Measurements from ENCODE around the gene PPP1R1C. TPM values are rescaled to one million over a fixed set of nuclear protein-coding genes. Genes with fewer than 3 reads are reported as not detected.
"Not testable (repeated sequence)": the region's sequence is repeated elsewhere in the genome, so short reads cannot be mapped to it uniquely, and the experiment has no call there.

PPP1R1C gene
- total RNA-seq, 1 donor from 2014 or later, result 5.5 TPM

- Histone ChIP-seq H3K4me3 (no peak overlapping the region), H3K9ac (no peak overlapping the region), H3K4me1 (peaks cover 4% of the 10 kb centered on the region), H3F3A (ENCODE audit: low read depth) (no peaks in the 10 kb centered on the region), H3K4me2 (no peak overlapping the region), H3K36me3 (no peaks in the 10 kb centered on the region), H4K20me1 (ENCODE audit: low read depth) (no peaks in the 10 kb centered on the region), H3K79me2 (ENCODE audit: low read depth) (no peaks in the 10 kb centered on the region), H3K27me3 (no peaks in the 10 kb centered on the region), H3K27ac (no peak overlapping the region), H3K9me3 (ENCODE audit: low read depth) (no peaks in the 10 kb centered on the region), H2AFZ (replicated peaks) (peak overlapping the region; percentile 75)
- Mint-ChIP-seq H3K27me3 (ENCODE audit: insufficient read depth, low read depth) (no peaks in the 10 kb centered on the region), H3K4me1 (peaks cover 6% of the 10 kb centered on the region), H3K4me3 (no peak overlapping the region), H3K36me3 (no peaks in the 10 kb centered on the region), H3K9me3 (no peaks in the 10 kb centered on the region), H3K27ac (no peak overlapping the region)
- no peak for DNase-seq (ENCODE audit: low spot score)
- no peak for TF ChIP-seq CTCF (IDR thresholded peaks at IDR 0.05)
Observed at GRCh38 chr2:181955010-181955409, 30.6 kb upstream of the PPP1R1C start.

GRCh38 chr2:181955866-181956265, 29.8 kb upstream of the PPP1R1C start:
- not testable (repeated sequence) for H3K27ac Mint-ChIP-seq; H3K4me2 ChIP-seq; H3K9ac ChIP-seq; H3K4me3 Mint-ChIP-seq; H3K4me3 ChIP-seq; H3K36me3 ChIP-seq; H3K9me3 ChIP-seq (ENCODE audit: low read depth); H3K36me3 Mint-ChIP-seq; H3K27ac ChIP-seq; H4K20me1 ChIP-seq (ENCODE audit: low read depth); H2AFZ ChIP-seq (replicated peaks); H3K27me3 Mint-ChIP-seq (ENCODE audit: insufficient read depth, low read depth); H3K4me1 ChIP-seq; H3K27me3 ChIP-seq; H3K9me3 Mint-ChIP-seq; H3K4me1 Mint-ChIP-seq; H3K79me2 ChIP-seq (ENCODE audit: low read depth); DNase-seq (ENCODE audit: low spot score); H3F3A ChIP-seq (ENCODE audit: low read depth)

GRCh38 chr2:181957668-181958067, 28.0 kb upstream of the PPP1R1C start:
- no peak overlapping the region for H3K4me2 ChIP-seq
- no peaks in the 10 kb centered on the region for H3F3A ChIP-seq (ENCODE audit: low read depth)
- no peak overlapping the region for H3K9ac ChIP-seq
- no peaks in the 10 kb centered on the region for H3K36me3 Mint-ChIP-seq
- no peak overlapping the region for H3K27ac Mint-ChIP-seq
- H4K20me1 ChIP-seq (ENCODE audit: low read depth), result no peaks in the 10 kb centered on the region
- no peak overlapping the region for H3K4me3 ChIP-seq
- H3K9me3 Mint-ChIP-seq, result no peaks in the 10 kb centered on the region
- H3K4me1 Mint-ChIP-seq, result peaks cover 6% of the 10 kb centered on the region
- no peaks in the 10 kb centered on the region for H3K36me3 ChIP-seq
- DNase-seq (ENCODE audit: low spot score), result no peak
- peaks cover 4% of the 10 kb centered on the region for H3K4me1 ChIP-seq
- H3K27me3 ChIP-seq, result no peaks in the 10 kb centered on the region
- H3K4me3 Mint-ChIP-seq, result no peak overlapping the region
- TF ChIP-seq CTCF (IDR thresholded peaks at IDR 0.05), result no peak
- no peak for TF ChIP-seq EZH2phosphoT487 (IDR thresholded peaks at IDR 0.05)
- no peak for TF ChIP-seq EZH2 (IDR thresholded peaks at IDR 0.05)
- H2AFZ ChIP-seq (replicated peaks), result no peak overlapping the region
- no peaks in the 10 kb centered on the region for H3K9me3 ChIP-seq (ENCODE audit: low read depth)
- H3K79me2 ChIP-seq (ENCODE audit: low read depth), result no peaks in the 10 kb centered on the region
- H3K27me3 Mint-ChIP-seq (ENCODE audit: insufficient read depth, low read depth), result no peaks in the 10 kb centered on the region
- H3K27ac ChIP-seq, result no peak overlapping the region

- no peak for TF ChIP-seq EZH2 (IDR thresholded peaks at IDR 0.05)
- no peak for TF ChIP-seq CTCF (IDR thresholded peaks at IDR 0.05)
- TF ChIP-seq EZH2phosphoT487 (IDR thresholded peaks at IDR 0.05), result no peak
Observed at GRCh38 chr2:181958726-181959125, 26.9 kb upstream of the PPP1R1C start.

More at GRCh38 chr2:181958726-181959125, 26.9 kb upstream of the PPP1R1C start:
- no peaks in the 10 kb centered on the region for H3K9me3 Mint-ChIP-seq
- no peak overlapping the region for H3K4me2 ChIP-seq
- H3K36me3 Mint-ChIP-seq, result no peaks in the 10 kb centered on the region
- H3F3A ChIP-seq (ENCODE audit: low read depth), result no peaks in the 10 kb centered on the region
- H2AFZ ChIP-seq (replicated peaks), result no peak overlapping the region
- H3K4me3 Mint-ChIP-seq, result no peak overlapping the region
- H3K9ac ChIP-seq, result no peak overlapping the region
- H3K4me1 Mint-ChIP-seq, result peaks cover 2% of the 10 kb centered on the region
- H3K4me3 ChIP-seq, result no peak overlapping the region
- H3K27me3 ChIP-seq, result no peaks in the 10 kb centered on the region
- H3K27ac ChIP-seq, result no peak overlapping the region
- H4K20me1 ChIP-seq (ENCODE audit: low read depth), result no peaks in the 10 kb centered on the region
- H3K27me3 Mint-ChIP-seq (ENCODE audit: insufficient read depth, low read depth), result no peaks in the 10 kb centered on the region
- no peaks in the 10 kb centered on the region for H3K36me3 ChIP-seq
- no peaks in the 10 kb centered on the region for H3K9me3 ChIP-seq (ENCODE audit: low read depth)
- H3K27ac Mint-ChIP-seq, result no peak overlapping the region
- no peaks in the 10 kb centered on the region for H3K79me2 ChIP-seq (ENCODE audit: low read depth)
- DNase-seq (ENCODE audit: low spot score), result no peak
- H3K4me1 ChIP-seq, result peaks cover 2% of the 10 kb centered on the region
